SK-N-SH (cell line): ENCODE measurements around the gene GLTP. TPM values are rescaled to one million over a fixed set of nuclear protein-coding genes. Genes with fewer than 3 reads are reported as not detected.

Source experiments
- CTCF ChIA-PET: fragments of 300-600, 350-600 bp; formaldehyde crosslinking; extraction: SDS; loops from one replicate; lab custom pipeline; 2021; lab: Yijun Ruan, JAX
- POLR2A ChIA-PET: fragments of 350-600 bp; sonication (Branson Sonifier 250); formaldehyde crosslinking; extraction: SDS; loops from one replicate; lab custom pipeline; 2020; ENCODE audit warnings: antibody characterized with exemption, inconsistent platforms; lab: Yijun Ruan, JAX
- DNase-seq: peaks from one replicate; pipeline ENCODE4 v3.0.0; 2012
- H2AFZ ChIP-seq: fragments of 200-600 bp; sonication (generic); 2 replicates; pipeline ENCODE4 v1.8.1; 2016; ENCODE audit warnings: antibody characterized with exemption, mild to moderate bottlenecking, low read depth
- H3F3A ChIP-seq: fragments of 200-600 bp; sonication (generic); replicated peaks from 2 replicates; pipeline ENCODE3; 2016; ENCODE audit warnings: antibody characterized with exemption, mild to moderate bottlenecking; ENCODE audit not compliant: insufficient read depth
- H3K27ac ChIP-seq, 2 experiments: fragments of 200-500 bp in 1 of 2; fragments of 200-600 bp in 1 of 2; sonication (Bioruptor generic) in 1 of 2; sonication (generic), shearing (Covaris generic) in 1 of 2; 2 replicates each; pipeline versions ENCODE4 v1.5.1 to v1.6.1; 2014 to 2016; ENCODE audit warnings: low read depth in 2 of 2, inconsistent platforms in 1 of 2, low read length in 1 of 2, mild to moderate bottlenecking in 1 of 2, mixed read lengths in 1 of 2
- H3K27me3 ChIP-seq: fragments of 200-600 bp; sonication (generic), shearing (Covaris generic); 2 replicates; pipeline ENCODE4 v1.6.1; 2016; ENCODE audit warnings: mixed run types; ENCODE audit not compliant: insufficient read depth
- H3K36me3 ChIP-seq, 2 experiments: fragments of 200-500 bp in 1 of 2; fragments of 200-600 bp in 1 of 2; sonication (Bioruptor generic) in 1 of 2; sonication (generic) in 1 of 2; replicated peaks in 1 of 2; 2 replicates each; pipeline versions ENCODE3 to v1.5.1; 2014 to 2016; ENCODE audit warnings: low read length in 1 of 2, mild to moderate bottlenecking in 1 of 2; ENCODE audit not compliant: insufficient read depth in 2 of 2, control insufficient read depth in 1 of 2
- H3K4me1 ChIP-seq, 2 experiments: fragments of 200-500 bp in 1 of 2; fragments of 200-600 bp in 1 of 2; sonication (Bioruptor generic) in 1 of 2; sonication (generic), shearing (Covaris generic) in 1 of 2; 2 replicates each; pipeline versions ENCODE4 v1.5.1 to v1.6.1; 2014 to 2016; ENCODE audit warnings: low read depth in 1 of 2, low read length in 1 of 2, mixed run types in 1 of 2; ENCODE audit not compliant: insufficient read depth in 2 of 2, control insufficient read depth in 1 of 2
- H3K4me2 ChIP-seq: fragments of 200-600 bp; sonication (generic), shearing (Covaris generic); 2 replicates; pipeline ENCODE4 v1.6.1; 2017; ENCODE audit warnings: mixed run types
- H3K4me3 ChIP-seq, 2 experiments: fragments of 200-500 bp in 1 of 2; fragments of 200-600 bp in 1 of 2; sonication (Bioruptor generic) in 1 of 2; sonication (generic), shearing (Covaris generic) in 1 of 2; 2 replicates each; pipeline versions ENCODE4 v1.5.1 to v1.8.1; 2014 to 2016; ENCODE audit warnings: low read depth in 2 of 2, inconsistent platforms in 1 of 2, low read length in 1 of 2, mild to moderate bottlenecking in 1 of 2, mixed read lengths in 1 of 2, moderate library complexity in 1 of 2
- H3K79me2 ChIP-seq: fragments of 200-600 bp; sonication (generic); 2 replicates; pipeline ENCODE4 v1.8.1; 2017; ENCODE audit warnings: mild to moderate bottlenecking; ENCODE audit not compliant: insufficient read depth
- H3K9ac ChIP-seq: fragments of 200-600 bp; sonication (generic); 2 replicates; pipeline ENCODE4 v1.6.1; 2017; ENCODE audit warnings: mixed run types
- H3K9me2 ChIP-seq: fragments of 200-600 bp; sonication (generic); 2 replicates; pipeline ENCODE4 v1.6.1; 2017; ENCODE audit warnings: mixed run types
- H3K9me3 ChIP-seq: fragments of 200-600 bp; sonication (generic); 2 replicates; pipeline ENCODE4 v1.6.1; 2017; ENCODE audit warnings: mixed run types, mild to moderate bottlenecking, moderate library complexity
- H4K20me1 ChIP-seq: fragments of 200-600 bp; sonication (generic); 2 replicates; pipeline ENCODE4 v1.6.1; 2017; ENCODE audit warnings: mild to moderate bottlenecking, mixed run types; ENCODE audit not compliant: insufficient read depth
- CHD2 ChIP-seq: fragments of 150-350 bp; IDR thresholded peaks from 2 replicates; pipeline ENCODE4 v1.6.1; 2018; ENCODE audit warnings: low read length; ENCODE audit not compliant: partially characterized antibody
- EP300 ChIP-seq, 2 experiments: IDR thresholded peaks; 2 replicates each; pipeline versions ENCODE4 v1.4.0 to v1.6.1; 2012; ENCODE audit warnings: borderline replicate concordance in 1 of 2, low read depth in 1 of 2, low read length in 1 of 2
- FOXJ3 ChIP-seq: sonication (generic); formaldehyde crosslinking; IDR thresholded peaks from 2 replicates; pipeline ENCODE4 v1.5.1; 2020; ENCODE audit warnings: mild to moderate bottlenecking, missing genetic modification reagents
- GABPA ChIP-seq: IDR thresholded peaks from 2 replicates; pipeline ENCODE4 v1.4.0; 2012; ENCODE audit warnings: low read depth, mild to moderate bottlenecking
- GATA2 ChIP-seq: sonication (generic); formaldehyde crosslinking; IDR thresholded peaks from 2 replicates; pipeline ENCODE4 v1.5.0; 2020; ENCODE audit warnings: mild to moderate bottlenecking, missing genetic modification reagents
- JUND ChIP-seq: IDR thresholded peaks from 2 replicates; pipeline ENCODE4 v1.4.0; 2012
- MEF2A ChIP-seq: IDR thresholded peaks from 2 replicates; pipeline ENCODE4 v1.4.0; 2012; ENCODE audit warnings: low read depth, borderline replicate concordance
- MXI1 ChIP-seq: IDR thresholded peaks from 2 replicates; pipeline ENCODE4 v1.6.1; 2012; ENCODE audit warnings: mild to moderate bottlenecking, low read depth, low read length, improper control_type of control experiment
- NRF1 ChIP-seq: IDR thresholded peaks from 2 replicates; pipeline ENCODE4 v1.6.1; 2012; ENCODE audit warnings: low read depth, mild to moderate bottlenecking, low read length
- RFX5 ChIP-seq: IDR thresholded peaks from 2 replicates; pipeline ENCODE4 v1.6.1; 2012; ENCODE audit warnings: mild to moderate bottlenecking, improper control_type of control experiment, low read length
- SIN3A ChIP-seq: IDR thresholded peaks from 2 replicates; pipeline ENCODE4 v1.6.1; 2012; ENCODE audit warnings: low read depth, mild to moderate bottlenecking, low read length, moderate library complexity, borderline replicate concordance
- SMC3 ChIP-seq: IDR thresholded peaks from 2 replicates; pipeline ENCODE4 v1.6.1; 2012; ENCODE audit warnings: low read depth, low read length, improper control_type of control experiment
- TAF1 ChIP-seq: IDR thresholded peaks from 2 replicates; pipeline ENCODE4 v1.6.1; 2012; ENCODE audit warnings: low read depth, mild to moderate bottlenecking, low read length, moderate library complexity, borderline replicate concordance
- WGBS: methylation state at CpG from one replicate; pipeline ENCODE4 v1.1.6; 2017; ENCODE audit warnings: low lambda C conversion rate; 5-methylcytosine and 5-hydroxymethylcytosine counted together
- polyA plus RNA-seq, 3 experiments: library from polyadenylated mRNA; depleted of rRNA; stranded (reverse); fragments of >200 nt; gene quantifications; 2 replicates each; pipeline ENCODE4 v1.2.3, GENCODE V29; 2012
- TF ChIP-seq, protein P1 (sequence below): fragments of 150-350 bp; IDR thresholded peaks from 2 replicates; pipeline ENCODE4 v1.6.1; 2016; ENCODE audit warnings: mild to moderate bottlenecking, low read depth, low read length
- TF ChIP-seq, protein P2 (sequence below): fragments of 150-350 bp; IDR thresholded peaks from 2 replicates; pipeline ENCODE4 v1.6.1; 2017; ENCODE audit warnings: antibody characterized with exemption, low read length, low read depth, borderline replicate concordance
- TF ChIP-seq, protein P3 (sequence below): fragments of 200-600 bp; sonication (generic); IDR thresholded peaks from 2 replicates; pipeline ENCODE4 v1.6.1; 2017; ENCODE audit warnings: antibody characterized with exemption, mild to moderate bottlenecking, moderate library complexity
- TF ChIP-seq, protein P4 (sequence below): IDR thresholded peaks from 2 replicates; pipeline ENCODE4 v1.6.1; 2012; ENCODE audit warnings: mild to moderate bottlenecking, low read depth, low read length, moderate library complexity
- TF ChIP-seq, protein P5 (sequence below): IDR thresholded peaks from 2 replicates; pipeline ENCODE4 v1.4.0; 2012; ENCODE audit warnings: low read depth
- TF ChIP-seq, protein P6 (sequence below): IDR thresholded peaks from 2 replicates; pipeline ENCODE4 v1.4.0; 2012; ENCODE audit warnings: low read depth, borderline replicate concordance

Gene GLTP, protein sequence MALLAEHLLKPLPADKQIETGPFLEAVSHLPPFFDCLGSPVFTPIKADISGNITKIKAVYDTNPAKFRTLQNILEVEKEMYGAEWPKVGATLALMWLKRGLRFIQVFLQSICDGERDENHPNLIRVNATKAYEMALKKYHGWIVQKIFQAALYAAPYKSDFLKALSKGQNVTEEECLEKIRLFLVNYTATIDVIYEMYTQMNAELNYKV
- 16.9 and 23.0 TPM in 2 replicates for polyA plus RNA-seq (2012; rRNA removed)
- 20.3 and 20.5 TPM in 2 replicates for polyA plus RNA-seq (2012; cell fraction: cytosol; rRNA removed)
- polyA plus RNA-seq (2012; cell fraction: nucleus; rRNA removed): 6.1 and 10.8 TPM in 2 replicates

DNA sequence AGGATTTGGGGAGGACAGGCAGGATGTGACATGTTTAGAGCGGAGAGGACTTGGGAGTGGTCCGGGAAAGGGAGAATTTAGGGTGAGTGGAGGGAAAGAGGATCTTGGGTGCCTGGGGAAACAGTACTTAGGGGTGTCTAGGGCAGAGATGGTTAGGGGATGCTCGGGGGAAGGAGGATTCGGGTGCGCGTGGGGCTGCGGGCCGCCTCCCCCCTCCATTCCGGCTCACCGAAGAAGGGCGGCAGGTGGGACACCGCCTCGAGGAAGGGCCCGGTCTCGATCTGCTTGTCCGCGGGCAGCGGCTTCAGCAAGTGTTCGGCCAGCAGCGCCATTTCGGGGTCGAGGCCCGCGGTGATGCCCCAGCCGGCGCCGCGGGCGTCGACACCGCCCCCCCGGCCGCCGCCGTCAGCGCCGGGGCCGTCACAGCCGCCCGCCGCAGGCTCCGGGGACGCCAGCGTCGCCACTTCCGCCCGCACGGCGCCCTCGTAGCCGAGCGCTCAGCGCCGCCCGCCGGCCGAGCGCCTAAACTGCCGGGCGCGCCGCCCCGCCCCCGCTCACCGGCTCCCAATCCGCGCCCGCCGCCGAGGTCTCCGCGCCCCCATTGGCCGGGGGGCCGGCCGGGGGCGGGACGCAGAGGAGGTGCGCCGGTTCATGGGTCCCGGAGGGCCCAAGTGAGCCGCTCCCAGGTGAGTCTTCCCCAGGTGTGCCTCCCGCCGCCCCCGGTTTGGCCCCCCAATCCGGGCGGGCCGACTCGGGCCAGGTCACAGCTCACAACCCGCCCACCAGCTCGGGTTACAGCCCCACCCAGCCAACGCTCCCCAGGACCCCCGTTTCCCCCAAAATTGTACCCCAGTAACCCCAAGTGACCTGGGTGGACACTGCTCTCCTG, at the start of gene GLTP:
TSS of gene GLTP (minus strand) at position 499 of the 889 bp plus-strand sequence. CDS start at position 332, 167 bp downstream.
- Histone ChIP-seq H3K27ac (peak within 1 kb of the TSS in 1 of 2 experiments; percentile 75; a peak in 1 of 4 replicates), H2AFZ (peak within 1 kb of the TSS; percentile 85), H3K4me2 (peak within 1 kb of the TSS; percentile 92), H3K9me3 (no peaks in the 10 kb centered on the region), H3K79me2 (peaks cover 43% of the 10 kb centered on the region), H3K36me3 (no peaks in the 10 kb centered on the region), H4K20me1 (no peaks in the 10 kb centered on the region; the same call in 1 of the 2 replicates), H3K9me2 (no peaks in the 10 kb centered on the region), H3F3A (no peaks in the 10 kb centered on the region), H3K27me3 (no peaks in the 10 kb centered on the region), H3K9ac (peak within 1 kb of the TSS; percentile 70), H3K4me3 (peak within 1 kb of the TSS; percentile 79 to 82), H3K4me1 (peaks cover 0 to 19% of the 10 kb centered on the region in 2 experiments; a peak in 1 of 4 replicates)
- 3% methylated on average over 16 of the region's 92 CpGs for WGBS
- peak; percentile 99 for DNase-seq
- ChIA-PET CTCF (interaction anchor here (0.6 to 3.9 kb wide), 11 partner anchors 20 to 1127 kb away, joined by 3 to 26 read pairs (median 4); partner anchors contain the start of genes MMAB, MVK and TCHP), POLR2A (no interaction called here)
- TF ChIP-seq TAF1 (no peak), RFX5 (peak; percentile 48; the same call in 1 of the 2 replicates), SIN3A (no peak), CHD2 (no peak), EP300 (IDR thresholded peaks at IDR 0.05; ENCODE audit: borderline replicate concordance in 1 of 2, low read depth in 1 of 2, low read length in 1 of 2) (no peak), MXI1 (peak; percentile 52; the same call in 1 of the 2 replicates), MEF2A (no peak), GATA2 (no peak), FOXJ3 (no peak), JUND (no peak), NRF1 (peak; percentile 36; the same call in 1 of the 2 replicates), SMC3 (peak; percentile 60), GABPA (peak; percentile 50; the same call in 1 of the 2 replicates)
- TF ChIP-seq, protein P1, sequence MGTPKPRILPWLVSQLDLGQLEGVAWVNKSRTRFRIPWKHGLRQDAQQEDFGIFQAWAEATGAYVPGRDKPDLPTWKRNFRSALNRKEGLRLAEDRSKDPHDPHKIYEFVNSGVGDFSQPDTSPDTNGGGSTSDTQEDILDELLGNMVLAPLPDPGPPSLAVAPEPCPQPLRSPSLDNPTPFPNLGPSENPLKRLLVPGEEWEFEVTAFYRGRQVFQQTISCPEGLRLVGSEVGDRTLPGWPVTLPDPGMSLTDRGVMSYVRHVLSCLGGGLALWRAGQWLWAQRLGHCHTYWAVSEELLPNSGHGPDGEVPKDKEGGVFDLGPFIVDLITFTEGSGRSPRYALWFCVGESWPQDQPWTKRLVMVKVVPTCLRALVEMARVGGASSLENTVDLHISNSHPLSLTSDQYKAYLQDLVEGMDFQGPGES: peak; percentile 23; the same call in 1 of the 2 replicates
- TF ChIP-seq, protein P2, sequence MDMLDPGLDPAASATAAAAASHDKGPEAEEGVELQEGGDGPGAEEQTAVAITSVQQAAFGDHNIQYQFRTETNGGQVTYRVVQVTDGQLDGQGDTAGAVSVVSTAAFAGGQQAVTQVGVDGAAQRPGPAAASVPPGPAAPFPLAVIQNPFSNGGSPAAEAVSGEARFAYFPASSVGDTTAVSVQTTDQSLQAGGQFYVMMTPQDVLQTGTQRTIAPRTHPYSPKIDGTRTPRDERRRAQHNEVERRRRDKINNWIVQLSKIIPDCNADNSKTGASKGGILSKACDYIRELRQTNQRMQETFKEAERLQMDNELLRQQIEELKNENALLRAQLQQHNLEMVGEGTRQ: no peak
- TF ChIP-seq, protein P3, sequence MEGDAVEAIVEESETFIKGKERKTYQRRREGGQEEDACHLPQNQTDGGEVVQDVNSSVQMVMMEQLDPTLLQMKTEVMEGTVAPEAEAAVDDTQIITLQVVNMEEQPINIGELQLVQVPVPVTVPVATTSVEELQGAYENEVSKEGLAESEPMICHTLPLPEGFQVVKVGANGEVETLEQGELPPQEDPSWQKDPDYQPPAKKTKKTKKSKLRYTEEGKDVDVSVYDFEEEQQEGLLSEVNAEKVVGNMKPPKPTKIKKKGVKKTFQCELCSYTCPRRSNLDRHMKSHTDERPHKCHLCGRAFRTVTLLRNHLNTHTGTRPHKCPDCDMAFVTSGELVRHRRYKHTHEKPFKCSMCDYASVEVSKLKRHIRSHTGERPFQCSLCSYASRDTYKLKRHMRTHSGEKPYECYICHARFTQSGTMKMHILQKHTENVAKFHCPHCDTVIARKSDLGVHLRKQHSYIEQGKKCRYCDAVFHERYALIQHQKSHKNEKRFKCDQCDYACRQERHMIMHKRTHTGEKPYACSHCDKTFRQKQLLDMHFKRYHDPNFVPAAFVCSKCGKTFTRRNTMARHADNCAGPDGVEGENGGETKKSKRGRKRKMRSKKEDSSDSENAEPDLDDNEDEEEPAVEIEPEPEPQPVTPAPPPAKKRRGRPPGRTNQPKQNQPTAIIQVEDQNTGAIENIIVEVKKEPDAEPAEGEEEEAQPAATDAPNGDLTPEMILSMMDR: 0 out of 2 replicates have a peak, but pooled peaks have one; percentile 35
- TF ChIP-seq, protein P4, sequence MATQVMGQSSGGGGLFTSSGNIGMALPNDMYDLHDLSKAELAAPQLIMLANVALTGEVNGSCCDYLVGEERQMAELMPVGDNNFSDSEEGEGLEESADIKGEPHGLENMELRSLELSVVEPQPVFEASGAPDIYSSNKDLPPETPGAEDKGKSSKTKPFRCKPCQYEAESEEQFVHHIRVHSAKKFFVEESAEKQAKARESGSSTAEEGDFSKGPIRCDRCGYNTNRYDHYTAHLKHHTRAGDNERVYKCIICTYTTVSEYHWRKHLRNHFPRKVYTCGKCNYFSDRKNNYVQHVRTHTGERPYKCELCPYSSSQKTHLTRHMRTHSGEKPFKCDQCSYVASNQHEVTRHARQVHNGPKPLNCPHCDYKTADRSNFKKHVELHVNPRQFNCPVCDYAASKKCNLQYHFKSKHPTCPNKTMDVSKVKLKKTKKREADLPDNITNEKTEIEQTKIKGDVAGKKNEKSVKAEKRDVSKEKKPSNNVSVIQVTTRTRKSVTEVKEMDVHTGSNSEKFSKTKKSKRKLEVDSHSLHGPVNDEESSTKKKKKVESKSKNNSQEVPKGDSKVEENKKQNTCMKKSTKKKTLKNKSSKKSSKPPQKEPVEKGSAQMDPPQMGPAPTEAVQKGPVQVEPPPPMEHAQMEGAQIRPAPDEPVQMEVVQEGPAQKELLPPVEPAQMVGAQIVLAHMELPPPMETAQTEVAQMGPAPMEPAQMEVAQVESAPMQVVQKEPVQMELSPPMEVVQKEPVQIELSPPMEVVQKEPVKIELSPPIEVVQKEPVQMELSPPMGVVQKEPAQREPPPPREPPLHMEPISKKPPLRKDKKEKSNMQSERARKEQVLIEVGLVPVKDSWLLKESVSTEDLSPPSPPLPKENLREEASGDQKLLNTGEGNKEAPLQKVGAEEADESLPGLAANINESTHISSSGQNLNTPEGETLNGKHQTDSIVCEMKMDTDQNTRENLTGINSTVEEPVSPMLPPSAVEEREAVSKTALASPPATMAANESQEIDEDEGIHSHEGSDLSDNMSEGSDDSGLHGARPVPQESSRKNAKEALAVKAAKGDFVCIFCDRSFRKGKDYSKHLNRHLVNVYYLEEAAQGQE: no peak
- TF ChIP-seq, protein P5, sequence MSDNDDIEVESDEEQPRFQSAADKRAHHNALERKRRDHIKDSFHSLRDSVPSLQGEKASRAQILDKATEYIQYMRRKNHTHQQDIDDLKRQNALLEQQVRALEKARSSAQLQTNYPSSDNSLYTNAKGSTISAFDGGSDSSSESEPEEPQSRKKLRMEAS: 0 out of 2 replicates have a peak, but pooled peaks have one; percentile 49
- TF ChIP-seq, protein P6, sequence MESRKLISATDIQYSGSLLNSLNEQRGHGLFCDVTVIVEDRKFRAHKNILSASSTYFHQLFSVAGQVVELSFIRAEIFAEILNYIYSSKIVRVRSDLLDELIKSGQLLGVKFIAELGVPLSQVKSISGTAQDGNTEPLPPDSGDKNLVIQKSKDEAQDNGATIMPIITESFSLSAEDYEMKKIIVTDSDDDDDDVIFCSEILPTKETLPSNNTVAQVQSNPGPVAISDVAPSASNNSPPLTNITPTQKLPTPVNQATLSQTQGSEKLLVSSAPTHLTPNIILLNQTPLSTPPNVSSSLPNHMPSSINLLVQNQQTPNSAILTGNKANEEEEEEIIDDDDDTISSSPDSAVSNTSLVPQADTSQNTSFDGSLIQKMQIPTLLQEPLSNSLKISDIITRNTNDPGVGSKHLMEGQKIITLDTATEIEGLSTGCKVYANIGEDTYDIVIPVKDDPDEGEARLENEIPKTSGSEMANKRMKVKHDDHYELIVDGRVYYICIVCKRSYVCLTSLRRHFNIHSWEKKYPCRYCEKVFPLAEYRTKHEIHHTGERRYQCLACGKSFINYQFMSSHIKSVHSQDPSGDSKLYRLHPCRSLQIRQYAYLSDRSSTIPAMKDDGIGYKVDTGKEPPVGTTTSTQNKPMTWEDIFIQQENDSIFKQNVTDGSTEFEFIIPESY: no peak
